Stimulated activated CD4-positive, alpha-beta T cell treated with anti-CD3 and anti-CD28 coated beads, Interleukin-1b, Interleukin-23, amount 100 ng/mL, for 1 hour (primary cell): Measurements from ENCODE around the gene TSC2.
"Not testable (repeated sequence)": the region's sequence is repeated elsewhere in the genome, so short reads cannot be mapped to it uniquely, and the experiment has no call there.

Source experiments
- DNase-seq, 2 donors: peaks; one replicate each; pipeline ENCODE4 v3.0.0-alpha.2; 2020; ENCODE audit warnings: low read depth in 2 of 2

The TSC2 gene

GRCh38 chr16:2105291-2105690 is 57.5 kb downstream of the TSC2 start:
- not testable (repeated sequence) for DNase-seq

- DNase-seq: not testable (repeated sequence)
Measured at GRCh38 chr16:2105769-2106168, 58.0 kb downstream of the TSC2 start.

GRCh38 chr16:2106211-2106610 is 58.4 kb downstream of the TSC2 start:
- DNase-seq: not testable (repeated sequence)

- not testable (repeated sequence) for DNase-seq
Measured at GRCh38 chr16:2107121-2107790, 59.5 kb downstream of the TSC2 start.

- not testable (repeated sequence) for DNase-seq
Measured at GRCh38 chr16:2107791-2108125, 60.0 kb downstream of the TSC2 start.

- not testable (repeated sequence) for DNase-seq
Measured at GRCh38 chr16:2108446-2109270, 60.9 kb downstream of the TSC2 start.

GRCh38 chr16:2109271-2109580 is 61.4 kb downstream of the TSC2 start:
- DNase-seq: not testable (repeated sequence)

- not testable (repeated sequence) for DNase-seq
Measured at GRCh38 chr16:2109872-2110271, 62.1 kb downstream of the TSC2 start.

GRCh38 chr16:2110332-2111008 is 62.7 kb downstream of the TSC2 start:
- not testable (repeated sequence) for DNase-seq

- not testable (repeated sequence) for DNase-seq
Measured at GRCh38 chr16:2111009-2111353, 63.2 kb downstream of the TSC2 start.

- not testable (repeated sequence) for DNase-seq
Measured at GRCh38 chr16:2111412-2112335, 63.9 kb downstream of the TSC2 start.

GRCh38 chr16:2112539-2113106 is 64.8 kb downstream of the TSC2 start:
- DNase-seq: not testable (repeated sequence)

GRCh38 chr16:2114225-2114624 is 66.4 kb downstream of the TSC2 start:
- DNase-seq: not testable (repeated sequence)

- DNase-seq: not testable (repeated sequence)
Measured at GRCh38 chr16:2114885-2115590, 67.3 kb downstream of the TSC2 start.

GRCh38 chr16:2115591-2115973 is 67.8 kb downstream of the TSC2 start:
- no peak for DNase-seq

GRCh38 chr16:2116428-2116827 is 68.6 kb downstream of the TSC2 start:
- DNase-seq: not testable (repeated sequence)

- not testable (repeated sequence) for DNase-seq
Measured at GRCh38 chr16:2117341-2117740, 69.6 kb downstream of the TSC2 start.

GRCh38 chr16:2117960-2118722 is 70.4 kb downstream of the TSC2 start:
- not testable (repeated sequence) for DNase-seq

- DNase-seq: not testable (repeated sequence)
Measured at GRCh38 chr16:2121325-2121724, 73.5 kb downstream of the TSC2 start.

GRCh38 chr16:2121853-2122252 is 74.1 kb downstream of the TSC2 start:
- no peak for DNase-seq
